Measurements from ENCODE around the gene PTAR1. TPM values are rescaled to one million over a fixed set of nuclear protein-coding genes. Genes with fewer than 3 reads are reported as not detected.

PTAR1 gene
- total RNA-seq, 4 donors from 2014 or later = 30.8 to 131 (median 94.5) TPM

DNA sequence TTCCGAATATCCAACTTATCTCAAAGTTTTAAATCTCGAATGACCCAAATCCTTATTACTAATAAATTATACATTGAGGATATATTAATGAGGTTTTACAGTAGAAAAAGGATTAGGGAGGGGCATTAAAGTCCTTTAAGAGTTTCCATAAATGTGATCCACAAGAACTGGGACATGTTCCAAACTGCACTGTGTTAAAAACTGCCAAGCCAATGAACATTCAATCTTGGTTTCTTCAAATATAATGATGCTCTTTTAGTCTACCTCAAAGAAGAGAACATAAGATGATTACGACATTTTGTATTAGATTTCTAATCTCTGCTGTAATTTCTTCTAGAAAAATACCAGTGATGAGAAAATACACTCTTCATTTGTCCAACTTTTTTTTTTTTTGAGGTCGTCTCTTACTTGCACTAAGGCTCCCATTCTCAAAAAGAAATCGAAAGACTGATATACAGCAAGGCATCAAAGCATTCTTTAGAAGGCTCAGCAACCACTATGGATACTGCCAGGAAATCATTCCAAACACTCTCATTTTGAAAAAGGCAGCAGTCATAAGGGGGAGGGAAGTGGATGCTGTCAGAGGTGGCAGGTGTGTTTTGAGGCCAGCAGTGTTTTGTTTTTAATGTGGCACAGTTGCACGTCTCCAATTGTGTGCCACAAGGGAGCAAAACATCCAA, 1.7 kb downstream of the PTAR1 start:
- Histone ChIP-seq H3K4me3 (peak overlapping the region in 1 of 4 donors; percentile 96), H3K27me3 (no peaks in the 10 kb centered on the region), H3K36me3 (no peaks in the 10 kb centered on the region), H3K4me1 (peaks cover 9 to 39% (median 15%) of the 10 kb centered on the region in 4 donors), H3K27ac (peak overlapping the region in 3 of 4 donors; percentile 98), H3K9me3 (no peaks in the 10 kb centered on the region)
- no peak for DNase-seq
- in situ Hi-C loops (cut with MboI; ENCODE audit: low pct_ligation_motif_present in 1 of 4, low pct_unique_long_range_greater_than_20kb in 1 of 4, low sequenced_read_pairs in 3 of 4) = no loop called here
- intact Hi-C loops (cut with DNase I; ENCODE audit: low total_unique reads) = no loop called here
- 55% methylated on average over 6 of the region's 6 CpGs for WGBS, 2 donors (ENCODE audit: low coverage in 1 of 2)
- TF ChIP-seq EP300 (IDR thresholded peaks at IDR 0.05; ENCODE audit: low read depth) (no peak), POLR2A (IDR thresholded peaks at IDR 0.05) (no peak), POLR2AphosphoS5 (IDR thresholded peaks at IDR 0.05) (no peak)
- TF ChIP-seq, protein P1, sequence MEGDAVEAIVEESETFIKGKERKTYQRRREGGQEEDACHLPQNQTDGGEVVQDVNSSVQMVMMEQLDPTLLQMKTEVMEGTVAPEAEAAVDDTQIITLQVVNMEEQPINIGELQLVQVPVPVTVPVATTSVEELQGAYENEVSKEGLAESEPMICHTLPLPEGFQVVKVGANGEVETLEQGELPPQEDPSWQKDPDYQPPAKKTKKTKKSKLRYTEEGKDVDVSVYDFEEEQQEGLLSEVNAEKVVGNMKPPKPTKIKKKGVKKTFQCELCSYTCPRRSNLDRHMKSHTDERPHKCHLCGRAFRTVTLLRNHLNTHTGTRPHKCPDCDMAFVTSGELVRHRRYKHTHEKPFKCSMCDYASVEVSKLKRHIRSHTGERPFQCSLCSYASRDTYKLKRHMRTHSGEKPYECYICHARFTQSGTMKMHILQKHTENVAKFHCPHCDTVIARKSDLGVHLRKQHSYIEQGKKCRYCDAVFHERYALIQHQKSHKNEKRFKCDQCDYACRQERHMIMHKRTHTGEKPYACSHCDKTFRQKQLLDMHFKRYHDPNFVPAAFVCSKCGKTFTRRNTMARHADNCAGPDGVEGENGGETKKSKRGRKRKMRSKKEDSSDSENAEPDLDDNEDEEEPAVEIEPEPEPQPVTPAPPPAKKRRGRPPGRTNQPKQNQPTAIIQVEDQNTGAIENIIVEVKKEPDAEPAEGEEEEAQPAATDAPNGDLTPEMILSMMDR (IDR thresholded peaks at IDR 0.05) = no peak

DNA sequence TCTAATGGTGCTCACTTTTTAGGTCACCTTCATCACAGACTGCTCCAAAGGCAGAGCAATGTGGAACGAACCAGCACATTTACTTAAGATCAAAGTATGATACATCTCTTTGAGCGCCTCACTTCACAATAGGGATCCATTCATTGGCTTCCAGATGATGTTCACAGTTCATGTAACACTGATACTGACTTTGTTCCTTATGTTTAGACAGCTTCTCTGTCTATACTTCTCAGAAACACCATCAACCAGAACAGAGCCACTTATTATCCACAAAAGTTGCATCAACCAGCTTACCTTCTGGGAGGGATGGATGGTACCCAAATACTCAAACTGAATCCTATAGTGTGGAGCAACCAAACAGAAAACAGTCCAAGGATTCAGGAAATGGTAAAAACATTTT, 4.6 kb downstream of the PTAR1 start:
- Histone ChIP-seq H3K4me1 (peaks cover 9 to 63% (median 17%) of the 10 kb centered on the region in 4 donors), H3K36me3 (peaks cover 0 to 4% (median 0%) of the 10 kb centered on the region in 4 donors), H3K27me3 (no peaks in the 10 kb centered on the region), H3K27ac (no peak overlapping the region), H3K4me3 (no peak overlapping the region), H3K9me3 (no peaks in the 10 kb centered on the region)
- in situ Hi-C loops (cut with MboI; ENCODE audit: low pct_ligation_motif_present in 1 of 4, low pct_unique_long_range_greater_than_20kb in 1 of 4, low sequenced_read_pairs in 3 of 4) (no loop called here), intact Hi-C loops (cut with DNase I; ENCODE audit: low total_unique reads) (no loop called here)
- no peak for TF ChIP-seq EP300 (IDR thresholded peaks at IDR 0.05; ENCODE audit: low read depth)
- TF ChIP-seq, protein P1 (IDR thresholded peaks at IDR 0.05) = no peak
- TF ChIP-seq POLR2AphosphoS5 (IDR thresholded peaks at IDR 0.05) = no peak
- TF ChIP-seq POLR2A (IDR thresholded peaks at IDR 0.05) = no peak
- 92 to 100% methylated on average over 1 to 2 of the region's 2 CpGs for WGBS, 2 donors (ENCODE audit: low coverage in 1 of 2)
- DNase-seq = no peak

DNA sequence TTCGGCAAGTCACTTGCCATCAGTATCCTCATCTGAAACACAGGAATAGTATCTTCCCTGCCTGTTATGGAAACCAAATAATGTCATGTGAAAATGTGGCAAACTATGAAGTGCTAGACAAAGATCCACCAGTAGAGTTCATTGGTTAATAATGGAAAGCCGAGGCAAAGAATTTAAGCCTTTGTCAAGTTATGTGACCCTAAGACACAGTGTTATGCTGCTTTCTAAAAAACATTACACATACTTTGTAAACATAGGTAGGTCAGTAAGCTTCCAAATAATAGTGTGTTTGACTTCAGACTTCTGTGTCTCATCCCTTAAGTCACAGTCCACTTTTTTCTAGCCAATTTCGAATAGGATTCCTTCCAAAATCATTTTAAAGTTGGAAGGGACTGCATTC, 6.0 kb downstream of the PTAR1 start:
- H3K27ac ChIP-seq = no peak overlapping the region
- 94 to 95% methylated on average over 2 to 3 of the region's 3 CpGs for WGBS, 2 donors (ENCODE audit: low coverage in 1 of 2)
- TF ChIP-seq EP300 (IDR thresholded peaks at IDR 0.05; ENCODE audit: low read depth) = no peak
- TF ChIP-seq, protein P1 (IDR thresholded peaks at IDR 0.05) = no peak
- no peak for TF ChIP-seq POLR2AphosphoS5 (IDR thresholded peaks at IDR 0.05)
- no peak for TF ChIP-seq POLR2A (IDR thresholded peaks at IDR 0.05)
- H3K4me1 ChIP-seq = peaks cover 9 to 65% (median 15%) of the 10 kb centered on the region in 4 donors
- H3K4me3 ChIP-seq = no peak overlapping the region
- no peaks in the 10 kb centered on the region for H3K9me3 ChIP-seq
- intact Hi-C loops (cut with DNase I; ENCODE audit: low total_unique reads) = no loop called here
- peaks cover 0 to 4% (median 2%) of the 10 kb centered on the region in 4 donors for H3K36me3 ChIP-seq
- DNase-seq = no peak
- no peaks in the 10 kb centered on the region for H3K27me3 ChIP-seq
- in situ Hi-C loops (cut with MboI; ENCODE audit: low pct_ligation_motif_present in 1 of 4, low pct_unique_long_range_greater_than_20kb in 1 of 4, low sequenced_read_pairs in 3 of 4) = no loop called here

DNA sequence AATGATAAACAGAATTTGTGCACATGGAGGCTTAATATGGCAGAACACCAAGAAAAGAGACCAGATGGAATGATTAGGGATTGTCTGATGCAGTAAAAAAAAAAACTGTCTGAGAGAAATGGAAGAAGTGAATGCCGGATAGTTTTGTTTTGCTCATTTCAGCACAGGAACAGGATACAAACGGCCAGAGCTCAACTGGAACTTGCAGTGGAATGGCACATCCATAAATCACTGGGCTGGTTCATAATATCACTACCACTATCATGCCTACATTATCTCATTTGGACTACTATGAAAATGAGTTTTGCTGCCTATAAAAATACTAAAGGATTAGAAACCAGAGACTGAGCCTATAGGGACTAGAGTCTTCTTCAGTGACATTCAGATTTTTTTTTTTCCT, 9.7 kb downstream of the PTAR1 start:
- Histone ChIP-seq H3K27ac (no peak overlapping the region), H3K36me3 (peaks cover 0 to 4% (median 2%) of the 10 kb centered on the region in 4 donors), H3K4me3 (no peak overlapping the region), H3K4me1 (peaks cover 0 to 51% (median 10%) of the 10 kb centered on the region in 4 donors), H3K9me3 (no peaks in the 10 kb centered on the region), H3K27me3 (no peaks in the 10 kb centered on the region)
- WGBS, 2 donors (ENCODE audit: low coverage in 1 of 2) = 66 to 82% methylated on average over 2 of the region's 2 CpGs
- in situ Hi-C loops (cut with MboI; ENCODE audit: low pct_ligation_motif_present in 1 of 4, low pct_unique_long_range_greater_than_20kb in 1 of 4, low sequenced_read_pairs in 3 of 4) (no loop called here), intact Hi-C loops (cut with DNase I; ENCODE audit: low total_unique reads) (no loop called here)
- TF ChIP-seq, protein P1 (IDR thresholded peaks at IDR 0.05) = no peak
- TF ChIP-seq POLR2A (IDR thresholded peaks at IDR 0.05) = no peak
- TF ChIP-seq POLR2AphosphoS5 (IDR thresholded peaks at IDR 0.05) = no peak
- no peak for TF ChIP-seq EP300 (IDR thresholded peaks at IDR 0.05; ENCODE audit: low read depth)
- no peak for DNase-seq

Measured in transverse colon (tissue), 4 donors.